Measurements from ENCODE around the gene ANKRD31. TPM values are rescaled to one million over a fixed set of nuclear protein-coding genes. Genes with fewer than 3 reads are reported as not detected.
"Not testable (repeated sequence)": the region's sequence is repeated elsewhere in the genome, so short reads cannot be mapped to it uniquely, and the experiment has no call there.

ANKRD31 gene
- total RNA-seq, 1 donor from 2014 or later, result not detected

DNA sequence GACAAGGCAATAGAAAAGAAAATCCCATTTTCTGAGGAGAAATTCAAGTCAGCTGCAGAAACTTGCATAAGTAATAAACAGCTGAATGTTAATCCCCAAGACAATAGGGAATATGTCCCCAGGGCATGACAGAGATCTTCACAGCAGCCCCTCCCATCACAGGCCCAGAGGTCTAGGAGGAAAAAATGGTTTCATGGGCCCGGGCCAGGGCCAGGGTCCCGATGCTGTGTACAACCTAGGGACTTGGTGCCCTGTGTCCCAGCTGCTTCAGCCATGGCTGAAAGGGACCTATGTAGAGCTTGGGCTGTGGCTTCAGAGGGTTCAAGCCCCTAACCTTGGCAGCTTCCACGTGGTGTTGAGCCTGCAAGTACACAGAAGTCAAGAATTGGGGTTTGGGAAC is 75.2 kb downstream of the ANKRD31 start:
- ATAC-seq; DNase-seq (ENCODE audit: low spot score): not testable (repeated sequence)

DNA sequence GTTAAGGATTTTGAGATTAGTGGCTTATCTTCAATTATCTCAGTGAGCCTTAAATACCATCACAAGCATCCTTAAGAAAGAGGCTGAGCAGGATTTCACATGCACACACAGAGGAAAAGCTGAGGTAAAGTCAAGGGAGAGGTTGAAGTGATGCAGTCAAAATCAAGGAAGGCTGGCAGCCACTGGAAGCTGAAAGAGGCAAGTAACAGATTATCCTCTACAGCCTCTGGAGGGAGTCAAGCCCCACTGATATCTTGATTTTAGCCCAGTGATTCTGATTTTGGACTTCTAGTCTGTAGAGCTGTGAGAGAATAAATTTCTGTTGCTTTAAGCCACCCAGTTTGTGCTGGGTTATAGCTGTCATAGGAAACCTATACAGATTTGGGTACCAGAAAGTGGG is 80.1 kb downstream of the ANKRD31 start:
- DNase-seq (ENCODE audit: low spot score), result no peak
- no peak for ATAC-seq

DNA sequence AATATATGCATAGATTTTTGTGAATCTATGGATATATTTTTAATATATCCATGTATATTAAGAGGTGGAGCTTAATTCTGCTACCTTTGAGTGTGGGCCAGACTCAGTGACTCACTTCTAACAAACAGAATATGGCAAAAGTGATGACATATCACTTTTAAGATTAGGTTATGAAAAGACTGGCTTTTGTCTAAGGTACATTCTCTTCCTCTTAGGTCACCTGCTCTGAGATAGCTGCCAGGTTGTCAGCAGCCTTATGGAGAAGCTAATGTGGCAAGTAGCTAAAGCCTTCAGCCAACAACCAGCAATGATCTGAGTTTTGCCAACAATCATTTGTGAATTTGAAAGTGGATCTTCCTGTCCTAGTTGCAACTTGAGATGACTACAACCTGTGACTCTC is 83.8 kb downstream of the ANKRD31 start:
- ATAC-seq (no peak), DNase-seq (ENCODE audit: low spot score) (no peak)

DNA sequence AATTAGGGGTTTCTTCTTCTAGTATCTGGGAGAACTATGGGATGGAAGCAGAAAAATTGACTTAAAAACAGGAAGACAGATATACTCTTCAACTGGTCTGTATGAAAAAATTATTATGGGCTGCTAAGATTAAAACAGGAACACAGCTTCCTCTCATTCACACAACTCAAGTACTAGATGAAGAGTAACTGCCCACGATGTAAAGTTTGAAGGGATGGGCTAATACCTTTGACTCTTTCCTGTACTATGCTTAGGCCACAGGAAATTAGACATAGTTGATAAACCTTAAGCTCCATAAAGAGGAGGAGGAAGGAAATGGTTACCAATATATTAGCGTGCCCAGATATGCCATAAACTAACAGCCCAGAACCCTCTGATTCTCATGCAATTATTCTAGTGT is 88.6 kb downstream of the ANKRD31 start:
- no peak for ATAC-seq
- no peak for DNase-seq (ENCODE audit: low spot score)

DNA sequence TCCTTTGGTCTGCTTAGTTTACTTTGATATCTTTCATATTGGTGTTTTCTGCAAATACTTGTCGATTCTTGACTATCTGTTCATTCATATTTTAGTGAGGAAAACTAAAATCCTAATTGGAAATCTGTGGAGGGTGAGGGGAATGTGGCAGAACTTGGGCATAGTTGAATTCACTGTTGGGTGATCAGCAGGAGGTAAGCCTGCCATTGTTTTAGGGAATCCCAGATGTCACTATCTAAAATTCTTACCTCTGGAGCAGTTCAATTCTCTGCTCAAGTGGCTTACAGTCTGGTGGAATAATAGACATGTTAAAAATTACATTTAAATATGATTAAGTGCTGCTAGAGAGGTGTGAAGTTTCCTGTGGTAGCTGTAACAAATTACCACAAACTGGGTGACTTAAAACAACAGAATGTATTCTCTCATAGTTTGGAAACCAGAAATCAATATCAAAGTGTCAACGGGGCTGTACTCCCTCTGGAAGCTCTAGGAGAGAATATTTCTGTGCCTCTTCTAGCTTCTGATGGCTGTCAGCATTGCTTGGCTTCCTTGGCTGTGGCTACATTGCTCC is 94.0 kb downstream of the ANKRD31 start:
- DNase-seq (ENCODE audit: low spot score), result no peak
- no peak for ATAC-seq

DNA sequence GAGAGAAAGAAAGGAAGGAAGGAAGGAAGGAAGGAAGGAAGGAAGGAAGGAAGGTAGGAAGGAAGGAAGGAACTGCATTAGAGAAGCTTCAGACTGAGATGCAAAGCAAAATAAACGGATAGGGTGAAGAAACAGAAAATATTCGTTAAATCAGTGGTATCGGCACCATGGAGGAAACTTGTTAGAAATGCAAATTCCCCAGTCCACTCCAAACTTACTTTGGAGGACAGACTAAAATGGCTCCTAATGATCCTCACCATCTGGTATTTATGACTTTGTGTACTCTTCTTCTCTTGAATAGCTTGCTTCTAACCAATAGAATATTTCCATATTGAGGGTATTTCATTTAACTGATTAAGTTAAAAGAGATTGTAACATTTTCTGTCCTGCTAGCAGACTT is 96.4 kb downstream of the ANKRD31 start:
- ATAC-seq (no peak), DNase-seq (ENCODE audit: low spot score) (no peak)

DNA sequence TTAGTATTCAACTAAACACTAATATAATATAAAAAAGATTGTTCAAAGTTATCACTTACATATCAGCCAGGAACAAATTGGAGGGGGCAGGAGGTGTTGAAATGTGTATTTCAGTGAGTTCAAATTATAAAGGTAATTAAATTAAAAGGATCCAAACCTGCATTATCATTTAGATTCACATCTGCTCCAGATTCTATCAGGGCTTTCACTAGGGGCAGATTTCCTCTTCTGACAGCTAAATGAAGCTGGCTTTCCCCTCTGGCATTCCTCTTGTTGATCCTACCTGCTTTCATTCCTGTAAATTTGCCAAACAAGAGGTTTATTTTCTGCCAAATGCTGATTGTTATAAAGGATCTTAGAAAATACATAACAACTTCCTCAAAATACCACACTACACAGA is 98.0 kb downstream of the ANKRD31 start:
- DNase-seq (ENCODE audit: low spot score), result no peak
- no peak for ATAC-seq

DNA sequence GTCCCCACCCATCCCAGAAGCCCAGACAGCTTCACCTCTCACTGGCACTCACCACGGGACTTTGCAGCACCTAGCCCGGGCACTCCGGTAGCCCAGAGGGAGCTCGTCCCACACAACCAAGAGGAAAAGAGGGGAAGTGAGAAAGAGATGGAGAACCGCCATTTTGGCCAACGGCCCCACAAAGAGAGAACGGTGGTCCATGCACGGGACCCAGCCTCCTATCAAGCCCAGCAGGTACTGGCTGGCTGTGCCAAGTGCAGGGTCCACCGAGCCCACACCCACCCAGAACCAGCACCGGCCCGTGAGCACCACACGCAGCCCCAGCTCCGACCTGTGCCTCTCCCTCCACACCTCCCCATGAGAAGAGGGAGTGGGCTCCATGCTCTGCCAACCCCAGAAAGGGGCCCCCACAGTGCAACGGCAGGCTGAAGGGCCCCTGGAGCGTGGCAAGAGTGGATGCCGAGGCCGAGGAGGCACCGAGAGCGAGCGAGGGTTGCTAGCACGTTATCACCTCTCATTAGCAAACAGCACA is 105.8 kb downstream of the ANKRD31 start:
- ATAC-seq (no peak), DNase-seq (ENCODE audit: low spot score) (no peak)

DNA sequence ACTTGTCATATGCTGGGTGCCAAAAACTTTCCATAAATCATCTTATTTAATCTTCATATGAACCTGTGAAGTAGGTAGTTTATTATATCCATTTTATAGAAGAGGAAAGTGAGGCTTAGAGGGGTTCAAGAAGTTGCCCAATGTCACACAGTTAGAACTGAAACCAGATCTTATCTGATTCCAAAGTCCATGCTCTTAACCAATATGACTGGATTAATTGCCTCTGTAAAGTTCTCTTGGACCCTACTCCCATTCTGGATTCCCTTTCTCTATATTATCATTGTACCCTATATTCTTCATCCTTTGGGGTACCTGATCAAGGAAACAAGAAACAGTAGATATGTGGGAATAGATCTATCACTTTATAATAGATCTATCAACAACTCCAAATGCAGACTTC is 119.8 kb downstream of the ANKRD31 start:
- no peak for DNase-seq (ENCODE audit: low spot score)
- no peak for ATAC-seq

DNA sequence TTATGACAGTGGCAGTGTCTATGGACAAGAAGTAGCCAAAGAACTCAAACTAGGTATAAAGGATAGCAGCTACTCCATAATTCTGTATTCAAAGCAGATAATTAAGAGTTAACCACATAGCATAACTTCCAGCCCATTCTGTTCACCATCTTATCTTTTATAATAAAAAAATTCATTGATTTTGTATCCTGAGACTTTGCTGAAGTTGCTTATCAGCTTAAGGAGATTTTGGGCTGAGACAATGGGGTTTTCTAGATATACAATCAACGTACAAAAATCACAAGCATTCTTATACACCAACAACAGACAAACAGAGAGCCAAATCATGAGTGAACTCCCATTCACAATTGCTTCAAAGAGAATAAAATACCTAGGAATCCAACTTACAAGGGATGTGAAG is 122.4 kb downstream of the ANKRD31 start:
- DNase-seq (ENCODE audit: low spot score), result not testable (repeated sequence)

DNA sequence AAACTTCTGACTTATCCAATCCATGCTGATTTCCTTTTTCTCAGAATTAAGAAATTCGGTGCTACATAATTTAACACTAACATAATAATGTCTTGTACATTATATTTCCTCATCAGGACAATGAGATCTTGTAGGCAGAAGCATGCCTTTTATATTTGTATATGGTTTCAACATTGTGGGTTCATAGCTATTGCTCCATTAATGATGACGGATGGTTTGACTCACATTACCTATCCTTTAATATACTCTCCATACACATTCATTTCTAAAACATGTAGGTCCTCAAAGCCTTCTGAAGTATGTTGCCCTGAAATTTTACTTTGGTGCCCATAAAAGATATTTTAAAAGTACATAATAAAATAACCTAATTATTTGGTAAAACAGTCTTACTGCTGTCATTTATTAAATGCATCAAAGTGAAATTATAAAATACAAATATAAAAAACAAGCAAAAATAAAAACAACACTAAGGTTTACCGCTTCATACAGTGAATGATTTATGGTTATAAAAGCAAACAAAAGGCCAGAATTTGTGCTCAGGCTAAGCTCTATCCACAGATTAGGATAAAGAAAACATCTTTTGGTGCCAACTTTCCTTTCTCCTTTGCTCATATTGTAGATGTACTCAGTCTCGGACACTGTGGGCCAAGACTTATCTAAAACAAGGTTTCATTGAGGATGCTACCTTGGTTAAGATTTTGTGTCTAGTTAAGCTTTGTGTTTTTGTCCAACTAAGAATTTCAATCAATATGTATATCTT is 123.1 kb downstream of the ANKRD31 start:
- no peak for ATAC-seq
- no peak for DNase-seq (ENCODE audit: low spot score)

More for the DNA sequence above, 122.4 kb downstream of the ANKRD31 start:
- ATAC-seq, result not testable (repeated sequence)

DNA sequence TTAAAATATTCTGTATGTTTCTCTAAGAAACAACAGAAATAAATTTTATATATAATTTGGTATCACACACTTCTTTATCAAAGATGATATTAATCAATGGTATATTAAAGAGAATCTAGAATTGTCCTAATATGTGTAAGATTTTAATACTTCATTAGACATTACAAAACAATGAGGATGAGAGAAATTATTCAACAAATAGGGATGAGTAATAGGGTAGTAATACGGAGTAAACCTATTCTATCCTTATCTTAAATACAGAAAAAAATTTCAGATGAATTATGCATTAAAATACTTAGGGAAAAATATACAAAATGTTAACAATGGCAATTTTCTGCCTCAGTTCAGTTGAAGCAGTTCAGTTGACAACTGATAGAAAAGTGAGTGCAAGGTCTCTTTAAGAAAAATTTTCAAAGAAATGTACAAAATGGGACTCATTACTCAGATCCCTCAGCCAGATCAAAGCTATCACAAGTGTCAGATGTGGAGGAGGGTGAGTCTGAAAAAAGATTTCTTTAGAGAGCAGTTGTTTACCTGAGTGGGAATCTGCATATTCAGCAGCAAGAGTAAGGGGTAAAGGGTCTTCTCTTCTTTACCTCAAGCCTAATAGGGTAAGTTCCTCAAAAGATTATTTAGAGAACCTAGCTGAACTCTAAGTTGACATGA is 127.6 kb downstream of the ANKRD31 start:
- DNase-seq (ENCODE audit: low spot score), result no peak

DNA sequence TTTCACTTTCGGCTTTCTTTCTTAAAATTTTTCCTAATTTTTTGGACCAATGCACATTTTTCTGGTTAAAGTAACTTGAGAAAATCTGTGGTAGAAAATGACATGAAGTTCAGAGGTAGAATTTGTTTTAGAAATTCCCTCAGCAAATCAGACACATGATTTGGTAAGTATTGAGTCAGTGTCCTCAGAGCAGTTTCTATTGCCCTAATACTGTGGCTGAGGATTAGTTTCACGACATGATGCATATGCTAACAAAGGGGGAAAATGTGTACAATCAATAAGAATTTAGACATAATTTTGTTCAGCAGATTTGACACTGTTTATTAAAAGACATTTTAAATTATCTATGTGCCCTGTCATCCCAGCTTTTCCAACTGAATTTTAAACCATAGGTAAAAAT is 128.2 kb downstream of the ANKRD31 start:
- ATAC-seq (no peak), DNase-seq (ENCODE audit: low spot score) (no peak)

More for the DNA sequence above, 127.6 kb downstream of the ANKRD31 start:
- ATAC-seq, result no peak

DNA sequence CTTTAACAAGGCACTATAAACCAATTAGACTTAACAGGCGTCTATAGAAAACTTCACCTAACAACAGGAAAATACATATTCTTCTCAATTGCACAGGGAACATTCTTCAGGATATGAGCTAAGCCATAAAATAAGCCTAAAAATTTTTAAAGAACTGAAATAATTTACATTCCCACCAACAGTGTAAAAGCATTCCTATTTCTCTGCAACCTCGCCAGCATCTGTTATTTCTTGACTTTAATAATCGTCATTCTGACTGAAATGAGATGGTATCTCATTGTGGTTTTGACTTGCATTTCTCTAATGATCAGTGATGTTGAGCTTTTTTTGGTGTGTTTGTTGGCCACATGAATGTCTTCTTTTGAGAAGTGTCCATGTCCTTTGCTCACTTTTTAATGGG is 140.7 kb downstream of the ANKRD31 start:
- not testable (repeated sequence) for DNase-seq (ENCODE audit: low spot score); ATAC-seq

DNA sequence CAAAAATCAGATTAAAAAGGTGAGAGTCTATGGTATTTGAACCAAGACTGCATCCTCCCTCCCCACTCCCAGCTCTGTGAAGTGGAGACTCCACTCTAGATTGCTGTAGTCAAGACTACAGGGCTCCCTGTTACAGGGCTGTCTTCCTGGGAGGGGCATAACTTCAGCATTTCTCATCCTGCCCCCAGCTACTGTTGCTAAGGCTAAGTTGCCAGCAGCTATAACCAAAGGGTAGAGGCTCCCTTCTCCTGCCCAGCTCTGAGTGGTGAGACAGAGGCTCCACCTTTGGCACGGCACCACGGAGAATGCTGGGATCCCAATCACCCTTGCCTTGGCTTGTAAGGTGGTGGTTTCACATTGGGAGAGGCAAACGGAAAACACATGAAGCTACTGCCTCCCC is 145.1 kb downstream of the ANKRD31 start:
- no peak for ATAC-seq
- DNase-seq (ENCODE audit: low spot score), result no peak

DNA sequence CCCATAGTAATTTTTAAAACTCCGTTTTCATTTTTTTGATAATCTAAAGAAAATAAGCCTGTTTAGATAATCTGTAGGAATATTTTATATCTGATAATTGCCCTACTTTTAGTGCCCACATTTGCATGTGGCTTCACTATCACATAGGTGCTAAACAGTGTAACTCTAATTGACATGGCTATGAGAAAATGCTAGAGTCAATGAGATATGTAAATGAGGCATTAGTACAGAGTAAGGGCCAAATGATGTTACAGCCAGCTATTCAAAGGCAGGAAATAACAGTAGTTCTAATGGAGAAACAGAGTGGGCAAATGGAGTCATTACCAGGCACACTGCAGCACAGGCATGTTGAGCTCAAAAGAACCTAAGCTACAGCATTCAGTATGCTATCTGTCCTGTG is 147.0 kb downstream of the ANKRD31 start:
- DNase-seq (ENCODE audit: low spot score), result no peak
- ATAC-seq, result no peak

DNA sequence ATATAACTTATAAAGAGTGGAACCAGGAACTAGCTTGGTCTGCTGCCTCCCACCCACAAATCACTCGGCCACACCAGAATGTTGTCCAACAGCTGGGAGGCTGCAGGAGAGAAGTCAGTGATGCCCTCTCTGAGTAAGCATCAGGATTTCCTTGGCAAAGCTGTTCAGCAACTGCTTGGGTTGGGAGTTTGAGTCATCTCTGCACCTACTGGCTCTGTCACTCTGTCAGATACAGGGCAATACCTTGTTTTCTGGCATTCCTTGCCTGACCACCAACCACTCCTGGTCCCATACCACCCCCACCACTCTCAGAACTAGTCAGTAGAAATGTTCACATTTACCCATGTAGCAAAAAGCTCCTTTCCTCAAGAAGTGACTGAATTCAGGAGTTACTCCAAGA is 147.5 kb downstream of the ANKRD31 start:
- DNase-seq (ENCODE audit: low spot score) (no peak), ATAC-seq (no peak)

DNA sequence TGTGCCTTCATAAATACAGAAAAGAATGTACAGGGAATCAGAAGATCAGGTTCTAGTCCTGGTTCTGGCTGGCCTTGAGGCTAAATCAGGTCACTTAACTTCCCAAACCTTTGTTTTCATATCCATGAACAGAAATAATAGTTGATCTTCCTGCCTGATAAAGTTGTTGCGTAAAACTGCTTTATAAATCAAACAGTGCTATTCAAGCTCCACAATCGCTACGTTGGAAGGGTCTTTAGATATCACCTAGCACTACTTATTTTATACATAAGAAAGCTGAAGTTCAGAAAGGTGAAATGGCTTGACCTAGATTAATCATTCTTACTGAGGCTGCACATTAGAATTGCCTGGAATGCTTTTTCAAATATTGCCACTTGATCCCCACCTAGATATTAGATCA is 148.0 kb downstream of the ANKRD31 start:
- DNase-seq (ENCODE audit: low spot score), result no peak

DNA sequence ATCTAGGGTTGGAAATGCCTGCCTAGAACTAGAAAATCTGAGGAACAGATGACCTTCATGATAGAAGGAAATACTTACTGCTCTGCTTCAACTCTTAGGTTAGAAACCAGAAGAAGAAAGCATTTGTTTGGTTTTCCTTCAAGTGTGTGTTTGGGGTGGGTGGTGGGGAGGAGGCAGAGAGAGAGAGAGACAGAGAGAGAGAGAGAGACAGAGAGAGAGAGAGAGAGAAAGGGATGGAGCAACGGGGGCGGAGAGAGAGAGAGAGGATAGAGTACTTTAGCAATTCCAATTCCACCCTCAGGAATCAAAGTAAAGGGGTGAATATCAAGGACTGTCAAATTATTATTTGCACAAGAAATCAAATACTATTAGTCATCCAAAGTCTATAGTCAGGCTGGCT is 155.2 kb downstream of the ANKRD31 start:
- DNase-seq (ENCODE audit: low spot score), result no peak
- no peak for ATAC-seq

More for the DNA sequence above, 148.0 kb downstream of the ANKRD31 start:
- no peak for ATAC-seq

DNA sequence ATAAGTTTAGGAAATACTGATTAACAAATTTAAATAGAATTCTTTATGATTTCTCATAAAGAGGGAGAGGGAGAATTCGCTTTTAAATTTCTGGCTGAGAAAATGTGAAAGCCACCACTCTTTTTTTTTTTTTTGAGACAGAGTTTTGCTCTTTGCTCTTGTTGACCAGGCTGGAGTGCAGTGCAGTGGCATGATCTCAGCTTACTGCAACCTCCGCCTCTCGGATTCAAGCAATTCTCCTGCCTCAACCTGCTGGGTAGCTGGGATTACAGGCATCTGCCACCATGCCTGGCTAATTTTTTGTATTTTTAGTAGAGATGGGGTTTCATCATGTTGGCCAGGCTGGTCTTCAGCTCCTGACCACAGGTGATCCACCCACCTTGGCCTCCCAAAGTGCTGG is 157.3 kb downstream of the ANKRD31 start:
- DNase-seq (ENCODE audit: low spot score); ATAC-seq: not testable (repeated sequence)

DNA sequence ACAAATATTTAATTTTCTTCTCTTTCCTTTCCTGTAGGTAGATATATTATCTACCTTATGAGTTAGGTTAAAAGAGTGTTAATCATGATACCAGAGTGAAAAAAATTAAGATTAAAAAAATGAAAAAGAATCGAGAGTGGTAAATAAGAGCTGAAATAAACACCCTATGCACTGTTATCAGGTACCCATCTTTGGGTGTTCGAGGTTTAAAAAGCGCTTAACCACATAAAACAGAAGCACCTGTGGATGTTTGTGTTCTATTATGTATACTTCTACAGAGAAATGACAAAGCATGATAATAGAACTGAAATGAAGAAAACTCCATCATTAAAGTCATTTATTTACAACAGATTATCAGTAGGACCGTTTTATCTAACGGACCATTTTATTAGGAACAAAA is 158.7 kb downstream of the ANKRD31 start:
- no peak for ATAC-seq

DNA sequence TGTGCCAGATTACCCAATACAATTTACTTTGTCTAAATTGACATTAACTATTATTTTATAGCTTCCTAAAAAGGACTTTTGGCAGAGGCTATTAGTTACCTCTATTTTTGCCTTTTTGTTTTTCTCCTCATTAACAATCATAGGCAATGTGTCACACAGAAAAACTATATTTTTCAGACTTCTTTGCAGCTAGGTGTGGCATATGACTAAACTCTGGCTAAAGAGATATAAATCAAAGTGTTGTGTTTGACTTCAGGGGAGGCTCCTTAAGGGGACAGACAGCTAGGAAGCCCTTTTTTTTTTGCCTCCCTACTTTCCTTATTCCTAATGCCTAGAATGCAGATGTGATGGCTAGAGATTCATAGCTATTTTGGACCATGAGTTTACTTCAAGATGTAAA is 164.6 kb downstream of the ANKRD31 start:
- DNase-seq (ENCODE audit: low spot score), result no peak
- no peak for ATAC-seq

More for the DNA sequence above, 158.7 kb downstream of the ANKRD31 start:
- no peak for DNase-seq (ENCODE audit: low spot score)

Measured in left lobe of liver (tissue), 2 donors.